H1 (cell line): ENCODE results near the gene P2RX5. TPM values are rescaled to one million over a fixed set of nuclear protein-coding genes. Genes with fewer than 3 reads are reported as not detected.

Source experiments
- CTCF ChIA-PET: fragments of 300-600 bp; sonication (Branson Sonifier 250); formaldehyde crosslinking; loops from one replicate; lab custom pipeline; 2021; ENCODE audit not compliant: partially characterized antibody; lab: Charles Lee
- POLR2A ChIA-PET: fragments of 300-600 bp; sonication (Branson Sonifier 250); formaldehyde crosslinking; loops from one replicate; lab custom pipeline; 2021; ENCODE audit warnings: inconsistent platforms; ENCODE audit not compliant: partially characterized antibody; lab: Charles Lee
- DNase-seq, 2 experiments: peaks; one replicate each; pipeline versions ENCODE4 v3.0.0 to v3.0.0-alpha.2; 2010 to 2022; ENCODE audit warnings: low spot score in 2 of 2, low read depth in 1 of 2, mixed read lengths in 1 of 2
- FAIRE-seq: peaks from 2 replicates; lab custom pipeline; 2011; peaks lifted over from hg19 to GRCh38; lab: Jason Lieb, UNC
- H2AFZ ChIP-seq: 2 replicates; pipeline ENCODE4 v1.8.1; 2012; ENCODE audit warnings: low read length, inconsistent platforms
- H2AK5ac ChIP-seq: 2 replicates; pipeline ENCODE4 v1.6.1; 2013; ENCODE audit warnings: low read depth, low read length
- H2BK120ac ChIP-seq: replicated peaks from 2 replicates; pipeline ENCODE3; 2013; ENCODE audit warnings: low read depth, low read length, inconsistent platforms
- H2BK12ac ChIP-seq: 2 replicates; pipeline ENCODE4 v1.6.1; 2013; ENCODE audit warnings: low read depth, low read length
- H2BK15ac ChIP-seq: 2 replicates; pipeline ENCODE4 v1.6.1; 2013; ENCODE audit warnings: low read length
- H2BK20ac ChIP-seq: 2 replicates; pipeline ENCODE4 v1.6.1; 2013; ENCODE audit warnings: low read length
- H2BK5ac ChIP-seq: 2 replicates; pipeline ENCODE4 v1.6.1; 2013; ENCODE audit warnings: low read depth, low read length
- H3K14ac ChIP-seq: 2 replicates; pipeline ENCODE4 v1.6.1; 2013; ENCODE audit warnings: inconsistent platforms; ENCODE audit not compliant: insufficient read length
- H3K18ac ChIP-seq: 2 replicates; pipeline ENCODE4 v1.6.1; 2013; ENCODE audit warnings: low read length; ENCODE audit errors: extremely low read depth
- H3K23ac ChIP-seq: 2 replicates; pipeline ENCODE4 v1.6.1; 2013; ENCODE audit warnings: inconsistent platforms; ENCODE audit not compliant: insufficient read length
- H3K23me2 ChIP-seq: 2 replicates; pipeline ENCODE4 v1.6.1; 2013; ENCODE audit warnings: low read depth, low read length
- H3K27ac ChIP-seq: 2 replicates; pipeline ENCODE4 v1.6.1; 2011; ENCODE audit warnings: low read depth, low read length, inconsistent platforms
- H3K27me3 ChIP-seq, 4 experiments: replicated peaks in 1 of 4; 1 replicate in 1 of 4; 2 replicates in 3 of 4; pipeline versions ENCODE4 v1.6.1 to v1.8.1; 2011 to 2013; ENCODE audit warnings: low read length in 3 of 4, mild to moderate bottlenecking in 3 of 4, inconsistent platforms in 2 of 4, mixed read lengths in 2 of 4, moderate library complexity in 1 of 4; ENCODE audit not compliant: control insufficient read depth in 3 of 4, insufficient read depth in 3 of 4; ENCODE audit errors: extremely low read depth in 1 of 4
- H3K36me3 ChIP-seq, 4 experiments: 2 replicates each; pipeline versions ENCODE4 v1.6.1 to v1.8.1; 2011 to 2013; ENCODE audit warnings: mild to moderate bottlenecking in 4 of 4, low read length in 3 of 4, moderate library complexity in 2 of 4, control low read depth in 1 of 4, inconsistent platforms in 1 of 4; ENCODE audit not compliant: insufficient read depth in 4 of 4, control insufficient read depth in 2 of 4
- H3K4ac ChIP-seq: replicated peaks from 2 replicates; pipeline ENCODE3; 2013; ENCODE audit warnings: low read length, low read depth, mixed read lengths, inconsistent platforms; ENCODE audit not compliant: insufficient read length
- H3K4me1 ChIP-seq, 4 experiments: replicated peaks in 1 of 4; 1 replicate in 1 of 4; 2 replicates in 3 of 4; pipeline versions ENCODE4 v1.6.1 to v1.8.1; 2011 to 2013; ENCODE audit warnings: low read length in 3 of 4, inconsistent platforms in 2 of 4, mixed read lengths in 1 of 4; ENCODE audit not compliant: insufficient read depth in 4 of 4, control insufficient read depth in 3 of 4
- H3K4me2 ChIP-seq, 2 experiments: 2 replicates each; pipeline versions ENCODE4 v1.6.1 to v1.8.1; 2011 to 2013; ENCODE audit warnings: low read depth in 2 of 2, low read length in 2 of 2, control low read depth in 1 of 2, inconsistent platforms in 1 of 2, mild to moderate bottlenecking in 1 of 2; ENCODE audit not compliant: insufficient read depth in 1 of 2
- H3K4me3 ChIP-seq, 4 experiments: fragments of 200-600, 300-600 bp in 1 of 4; sonication (generic), shearing (Covaris generic), sonication (Bioruptor Twin) in 1 of 4; 2 replicates each; pipeline versions ENCODE4 v1.5.1 to v1.8.1; 2011 to 2016; ENCODE audit warnings: low read length in 4 of 4, low read depth in 3 of 4, control low read depth in 2 of 4, inconsistent platforms in 2 of 4, mild to moderate bottlenecking in 2 of 4, mixed read lengths in 1 of 4, moderate library complexity in 1 of 4; ENCODE audit not compliant: insufficient read depth in 2 of 4; ENCODE audit errors: extremely low read depth in 1 of 4
- H3K56ac ChIP-seq: replicated peaks from 2 replicates; pipeline ENCODE3; 2013; ENCODE audit warnings: low read depth, mild to moderate bottlenecking, mixed read lengths, low read length, inconsistent platforms; ENCODE audit not compliant: insufficient read length
- H3K79me1 ChIP-seq: 2 replicates; pipeline ENCODE4 v1.6.1; 2013; ENCODE audit warnings: low read depth, low read length, control low read depth
- H3K79me2 ChIP-seq, 2 experiments: 2 replicates each; pipeline versions ENCODE4 v1.6.1 to v1.8.1; 2012 to 2013; ENCODE audit warnings: low read length in 2 of 2, mild to moderate bottlenecking in 2 of 2, inconsistent platforms in 1 of 2; ENCODE audit not compliant: insufficient read depth in 2 of 2, control insufficient read depth in 1 of 2
- H3K9ac ChIP-seq, 4 experiments: replicated peaks in 1 of 4; 1 replicate in 1 of 4; 2 replicates in 3 of 4; pipeline versions ENCODE4 v1.6.1 to v1.8.1; 2011 to 2013; ENCODE audit warnings: low read depth in 3 of 4, low read length in 3 of 4, control low read depth in 2 of 4, mild to moderate bottlenecking in 2 of 4, moderate library complexity in 2 of 4, inconsistent platforms in 1 of 4; ENCODE audit errors: extremely low read depth in 1 of 4
- H3K9me3 ChIP-seq, 2 experiments: 2 replicates each; pipeline versions ENCODE4 v1.6.1 to v1.8.1; 2012 to 2013; ENCODE audit warnings: mild to moderate bottlenecking in 2 of 2, moderate library complexity in 2 of 2, control low read depth in 1 of 2, inconsistent platforms in 1 of 2, low read depth in 1 of 2, low read length in 1 of 2, mixed read lengths in 1 of 2; ENCODE audit not compliant: insufficient read depth in 2 of 2
- H4K20me1 ChIP-seq, 2 experiments: replicated peaks in 1 of 2; 2 replicates each; pipeline versions ENCODE3 to v1.8.1; 2011 to 2013; ENCODE audit warnings: inconsistent platforms in 2 of 2, low read length in 2 of 2, mild to moderate bottlenecking in 1 of 2; ENCODE audit not compliant: insufficient read depth in 2 of 2, control insufficient read depth in 1 of 2
- H4K5ac ChIP-seq: 2 replicates; pipeline ENCODE4 v1.6.1; 2013; ENCODE audit warnings: low read length, low read depth, mixed read lengths, inconsistent platforms; ENCODE audit not compliant: insufficient read length
- H4K8ac ChIP-seq: 2 replicates; pipeline ENCODE4 v1.8.0; 2013; ENCODE audit warnings: mild to moderate bottlenecking, moderate library complexity, low read length, inconsistent platforms; ENCODE audit not compliant: insufficient read depth; ENCODE audit errors: extremely low read depth
- H4K91ac ChIP-seq: replicated peaks from 2 replicates; pipeline ENCODE3; 2013; ENCODE audit warnings: low read length, mixed read lengths, inconsistent platforms; ENCODE audit not compliant: insufficient read length
- EGR1 ChIP-seq: IDR thresholded peaks from 2 replicates; pipeline ENCODE4 v1.6.1; 2011; ENCODE audit warnings: low read depth, low read length, borderline replicate concordance
- EP300 ChIP-seq, 2 experiments: IDR thresholded peaks; 1 replicate in 1 of 2; 2 replicates in 1 of 2; pipeline ENCODE4 v1.6.1; 2011 to 2012; ENCODE audit warnings: low read depth in 2 of 2, low read length in 2 of 2, mild to moderate bottlenecking in 2 of 2, borderline replicate concordance in 1 of 2, inconsistent platforms in 1 of 2, moderate library complexity in 1 of 2
- JUND ChIP-seq: IDR thresholded peaks from 2 replicates; pipeline ENCODE4 v1.6.1; 2011; ENCODE audit warnings: mild to moderate bottlenecking, improper control_type of control experiment, low read length
- YY1 ChIP-seq: IDR thresholded peaks from 2 replicates; pipeline ENCODE4 v1.6.1; 2011; ENCODE audit warnings: low read depth, mild to moderate bottlenecking, low read length
- WGBS, 2 experiments: shearing (Covaris generic) in 1 of 2; methylation state at CpG; one replicate each; pipeline versions ENCODE4 v1.1.6 to v1.1.7; 2013 to 2015; ENCODE audit warnings: low lambda C conversion rate in 2 of 2, mixed read lengths in 2 of 2, inconsistent platforms in 1 of 2, low coverage in 1 of 2, missing lambda C conversion rate in 1 of 2; ENCODE audit not compliant: insufficient replicate concordance in 2 of 2, insufficient coverage in 1 of 2, insufficient read length in 1 of 2; ENCODE audit errors: extremely low coverage in 1 of 2, missing lambda C conversion rate in 1 of 2; 5-methylcytosine and 5-hydroxymethylcytosine counted together
- polyA plus RNA-seq, 7 experiments: library from polyadenylated mRNA; depleted of rRNA in 3 of 7; stranded (reverse) in 5 of 7; unstranded in 2 of 7; fragments of >200 nt in 5 of 7; fragments of 200-250 nt in 2 of 7; gene quantifications; 1 replicate in 5 of 7; 2 replicates in 1 of 7; 4 replicates in 1 of 7; pipeline versions ENCODE4 v1.2.1 to v1.2.3, GENCODE V29; 2011 to 2013; ENCODE audit warnings: missing spikeins in 2 of 7, mixed read lengths in 2 of 7
- total RNA-seq: library from RNA; stranded (reverse); fragmentation: NEBNext Ultra II Directional; extraction: Animal tissue kit (Norgen Biotek cat#: 25700); gene quantifications from 2 replicates; pipeline ENCODE4 v1.2.1, GENCODE V29; 2021

P2RX5 gene
- total and polyA plus RNA-seq, 2 of the 8 experiments (the other 6 are each of a cell fraction or from before 2014, with no cell fraction given) = 12.0 to 15.6 TPM

DNA sequence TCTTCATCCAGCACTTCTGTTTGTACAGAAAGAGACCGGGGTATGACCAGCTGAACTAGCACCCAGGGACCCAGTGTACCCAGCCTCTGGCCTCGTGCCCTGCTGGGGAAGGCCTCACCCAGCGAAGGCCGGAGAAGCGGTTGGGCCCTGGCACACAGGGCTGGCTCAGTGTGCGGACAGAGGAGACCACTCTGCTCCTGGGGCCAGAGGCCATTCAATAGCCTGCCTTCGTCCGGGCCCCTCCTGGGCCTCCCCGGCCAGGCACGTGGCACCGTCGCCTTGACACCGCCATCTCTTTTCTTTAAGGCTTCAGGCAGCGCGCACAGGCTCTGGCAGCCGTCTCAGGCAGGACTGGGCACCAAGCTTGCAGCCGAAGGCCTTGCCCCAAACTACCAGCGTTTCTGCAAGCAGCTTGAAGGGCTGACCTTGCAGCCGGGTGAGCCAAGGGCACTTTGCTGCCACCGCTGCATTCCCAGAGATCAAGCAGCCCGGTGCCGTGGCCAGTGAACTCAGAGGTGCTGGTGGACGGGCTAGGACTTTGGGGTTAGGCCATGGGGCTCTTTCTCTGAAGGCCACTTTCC is 35.6 kb downstream of the P2RX5 start:
- Histone ChIP-seq H3K27ac (no peak overlapping the region), H3K79me2 (no peaks in the 10 kb centered on the region), H2BK5ac (no peak overlapping the region), H3K4ac (no peak overlapping the region), H4K20me1 (peaks cover 4 to 6% of the 10 kb centered on the region in 2 experiments), H3K14ac (no peak overlapping the region), H3K4me3 (no peak overlapping the region), H2AFZ (no peak overlapping the region), H3K56ac (no peak overlapping the region), H3K23me2 (no peaks in the 10 kb centered on the region; the same call in 1 of the 2 replicates), H2BK15ac (no peak overlapping the region), H2BK20ac (no peak overlapping the region), H4K8ac (no peak overlapping the region), H3K27me3 (no peaks in the 10 kb centered on the region), H3K18ac (no peak overlapping the region), H2AK5ac (no peak overlapping the region), H3K23ac (no peak overlapping the region), H3K4me2 (no peak overlapping the region), H3K79me1 (no peaks in the 10 kb centered on the region; the same call in 1 of the 2 replicates), H4K5ac (no peak overlapping the region), H2BK120ac (no peak overlapping the region), H3K36me3 (peaks cover 0 to 6% (median 2%) of the 10 kb centered on the region in 4 experiments; a peak in 4 of 8 replicates), H3K4me1 (no peaks in the 10 kb centered on the region; a peak in 3 of 7 replicates), H3K9me3 (no peaks in the 10 kb centered on the region), H2BK12ac (no peak overlapping the region), H4K91ac (no peak overlapping the region), H3K9ac (no peak overlapping the region)
- TF ChIP-seq EP300 (IDR thresholded peaks at IDR 0.05; ENCODE audit: borderline replicate concordance in 1 of 2, low read depth in 2 of 2, low read length in 2 of 2) = no peak
- TF ChIP-seq YY1 = no peak
- TF ChIP-seq JUND = no peak
- no peak for TF ChIP-seq EGR1
- POLR2A ChIA-PET = interaction anchor here (0.9 to 18.4 kb wide), 8 partner anchors 3 to 55 kb away, joined by 3 to 194 read pairs (median 4); partner anchors contain the start of genes CTNS, EMC6, SHPK and TAX1BP3
- WGBS, 2 experiments = 93% methylated on average over 19 of the region's 23 CpGs; no CpG with 5 or more reads in 1 of the 2 experiments
- FAIRE-seq (no peak), DNase-seq (no peak)
- CTCF ChIA-PET = interaction anchor here (0.6 to 4.2 kb wide), 3 partner anchors 12 to 62 kb away, joined by 3 to 20 read pairs (median 8); no protein-coding TSS in a partner anchor
